CD4-positive, CD25-positive, alpha-beta regulatory T cell (primary cell): ENCODE results near the gene EPHB1. TPM values are rescaled to one million over a fixed set of nuclear protein-coding genes. Genes with fewer than 3 reads are reported as not detected.
"Not testable (repeated sequence)": the region's sequence is repeated elsewhere in the genome, so short reads cannot be mapped to it uniquely, and the experiment has no call there.

ENCODE experiments used
- ATAC-seq, 2 donors: fragments of 150-1000 bp; cut with Tn5 transposase; one replicate each; pipeline ENCODE4 v1.10.0; 2021; ENCODE audit warnings: low read depth in 2 of 2, moderate number of reproducible peaks in 2 of 2, moderate library complexity in 1 of 2
- DNase-seq, 3 donors: peaks; one replicate each; pipeline versions ENCODE4 v3.0.0 to v3.0.0-alpha.2; 2012 to 2022; ENCODE audit warnings: mixed read lengths in 1 of 3
- H3K27ac ChIP-seq: one replicate; pipeline ENCODE4 v1.7.0; 2013; ENCODE audit warnings: mild to moderate bottlenecking, low read length; ENCODE audit not compliant: insufficient read depth, poor library complexity, severe bottlenecking
- H3K27me3 ChIP-seq: one replicate; pipeline ENCODE4 v1.7.0; 2013; ENCODE audit warnings: low read length; ENCODE audit not compliant: control insufficient read depth, insufficient read depth
- H3K36me3 ChIP-seq: one replicate; pipeline ENCODE4 v1.7.0; 2013; ENCODE audit warnings: mild to moderate bottlenecking, low read length, moderate library complexity; ENCODE audit not compliant: control insufficient read depth, insufficient read depth
- H3K4me1 ChIP-seq: 2 replicates; pipeline ENCODE4 v1.7.0; 2013; ENCODE audit warnings: mild to moderate bottlenecking, low read length; ENCODE audit not compliant: insufficient read depth, control insufficient read depth, poor library complexity, severe bottlenecking
- H3K4me3 ChIP-seq: one replicate; pipeline ENCODE4 v1.7.0; 2013; ENCODE audit warnings: low read depth, mild to moderate bottlenecking, low read length, moderate library complexity
- H3K9me3 ChIP-seq, 2 experiments: 1 replicate in 1 of 2; 2 replicates in 1 of 2; pipeline ENCODE4 v1.7.0; 2013; ENCODE audit warnings: low read length in 2 of 2, mild to moderate bottlenecking in 1 of 2, moderate library complexity in 1 of 2; ENCODE audit not compliant: control insufficient read depth in 2 of 2
- H3K27ac Mint-ChIP-seq, 3 donors: one replicate each; pipeline ENCODE4 v1.8.0; 2020 to 2022; ENCODE audit warnings: mild to moderate bottlenecking in 3 of 3, mixed read lengths in 3 of 3, moderate library complexity in 2 of 3
- H3K27me3 Mint-ChIP-seq: one replicate; pipeline ENCODE4 v1.8.0; 2022; ENCODE audit warnings: mild to moderate bottlenecking, mixed read lengths
- H3K36me3 Mint-ChIP-seq: one replicate; pipeline ENCODE4 v1.8.0; 2020; ENCODE audit warnings: mixed read lengths
- H3K4me1 Mint-ChIP-seq, 4 donors: one replicate each; pipeline ENCODE4 v1.8.0; 2020 to 2022; ENCODE audit warnings: mixed read lengths in 4 of 4, mild to moderate bottlenecking in 1 of 4
- H3K4me3 Mint-ChIP-seq, 4 donors: one replicate each; pipeline ENCODE4 v1.8.0; 2020 to 2022; ENCODE audit warnings: mild to moderate bottlenecking in 4 of 4, mixed read lengths in 4 of 4, moderate library complexity in 3 of 4
- H3K9me3 Mint-ChIP-seq, 7 donors: one replicate each; pipeline ENCODE4 v1.8.0; 2020 to 2022; ENCODE audit warnings: mixed read lengths in 7 of 7, mild to moderate bottlenecking in 3 of 7, moderate library complexity in 2 of 7
- polyA plus RNA-seq, 4 donors: library from polyadenylated mRNA; unstranded; fragments of 300-500 nt; fragmentation: Illumina TruSeq; gene quantifications; one replicate each; pipeline ENCODE4 v1.2.3, GENCODE V29; 2021
- total RNA-seq: library from RNA; stranded (reverse); gene quantifications from one replicate; pipeline ENCODE4 v1.2.3, GENCODE V29; 2022

The EPHB1 gene
- total and polyA plus RNA-seq, 5 donors from 2014 or later, result 0.32 to 2.1 (median 0.84) TPM

GRCh38 chr3:135097276-135097946 lies 302.4 kb downstream of the EPHB1 start:
- no peaks in the 10 kb centered on the region for H3K4me1 ChIP-seq
- Mint-ChIP-seq H3K36me3 (no peaks in the 10 kb centered on the region), H3K27me3 (peaks cover 4% of the 10 kb centered on the region), H3K27ac (no peak overlapping the region), H3K9me3 (peaks cover 0 to 2% (median 0%) of the 10 kb centered on the region in 7 donors), H3K4me3 (no peak overlapping the region), H3K4me1 (no peaks in the 10 kb centered on the region)
- no peaks in the 10 kb centered on the region for H3K27me3 ChIP-seq
- H3K36me3 ChIP-seq, result no peaks in the 10 kb centered on the region
- ATAC-seq (no peak), DNase-seq (no peak)
- H3K9me3 ChIP-seq, result no peaks in the 10 kb centered on the region
- H3K27ac ChIP-seq, result no peak overlapping the region
- no peak overlapping the region for H3K4me3 ChIP-seq

DNA sequence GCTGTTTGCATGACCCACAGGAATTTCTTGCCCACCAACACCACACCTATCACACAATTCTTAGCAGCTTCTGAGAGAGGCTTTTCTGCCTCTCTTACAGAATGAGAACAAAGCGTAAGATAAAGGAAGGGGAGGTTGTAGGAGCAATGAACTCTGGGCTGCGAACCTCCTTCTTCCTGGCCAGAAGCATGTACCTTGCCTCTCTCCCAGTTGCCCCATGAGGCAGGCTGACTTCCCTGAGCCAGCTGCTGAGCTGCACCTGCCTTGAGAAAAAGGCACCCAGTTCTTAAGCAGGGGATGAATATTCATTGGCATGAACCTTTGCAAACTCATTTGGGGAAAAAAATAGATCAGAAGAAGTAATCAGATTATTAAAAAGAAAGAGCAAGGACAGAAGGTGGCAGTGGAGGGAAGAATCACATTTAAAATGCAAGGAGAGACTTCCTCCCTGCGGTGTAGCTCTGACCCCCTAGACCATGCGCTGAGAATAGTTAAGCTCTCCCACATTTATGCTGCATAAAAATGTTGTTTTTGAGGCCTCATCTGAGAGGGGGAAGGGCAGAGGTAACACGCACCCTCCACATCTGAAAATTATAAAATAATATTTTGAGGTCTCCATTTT lies 304.8 kb downstream of the EPHB1 start:
- H3K27ac Mint-ChIP-seq, result no peak overlapping the region
- H3K27me3 Mint-ChIP-seq, result peaks cover 4% of the 10 kb centered on the region
- no peak overlapping the region for H3K4me3 ChIP-seq
- H3K36me3 Mint-ChIP-seq, result no peaks in the 10 kb centered on the region
- H3K4me3 Mint-ChIP-seq, result no peak overlapping the region
- no peak for DNase-seq
- no peaks in the 10 kb centered on the region for H3K27me3 ChIP-seq
- H3K4me1 ChIP-seq, result no peaks in the 10 kb centered on the region
- H3K4me1 Mint-ChIP-seq, result no peaks in the 10 kb centered on the region
- H3K9me3 Mint-ChIP-seq, result peaks cover 0 to 2% (median 0%) of the 10 kb centered on the region in 7 donors
- no peak for ATAC-seq
- H3K27ac ChIP-seq, result no peak overlapping the region
- no peaks in the 10 kb centered on the region for H3K36me3 ChIP-seq
- H3K9me3 ChIP-seq, result no peaks in the 10 kb centered on the region

DNA sequence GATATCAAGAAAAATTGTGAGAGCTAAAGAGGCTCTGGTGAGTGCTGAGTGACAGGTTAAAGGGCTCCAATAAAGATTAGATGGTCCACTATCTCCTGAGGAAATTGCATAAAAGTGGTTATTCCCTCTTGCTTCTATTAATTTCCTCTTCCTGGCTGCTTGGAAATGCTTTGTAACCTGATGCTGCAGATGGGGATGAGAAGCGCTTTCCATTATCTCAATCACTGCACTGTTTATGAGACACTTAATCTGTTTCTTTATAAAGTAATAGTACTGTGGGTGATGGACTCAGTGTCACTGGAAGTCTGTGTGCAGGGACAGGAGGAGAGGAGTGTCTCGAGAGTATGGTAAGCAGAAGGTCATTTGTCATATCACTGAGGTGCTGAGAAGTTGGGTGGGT lies 305.3 kb downstream of the EPHB1 start:
- no peaks in the 10 kb centered on the region for H3K9me3 ChIP-seq
- ATAC-seq (no peak), DNase-seq (no peak)
- H3K27ac ChIP-seq, result no peak overlapping the region
- no peak overlapping the region for H3K27ac Mint-ChIP-seq
- H3K27me3 ChIP-seq, result no peaks in the 10 kb centered on the region
- no peaks in the 10 kb centered on the region for H3K4me1 Mint-ChIP-seq
- peaks cover 0 to 4% (median 0%) of the 10 kb centered on the region in 7 donors for H3K9me3 Mint-ChIP-seq
- no peaks in the 10 kb centered on the region for H3K36me3 Mint-ChIP-seq
- peaks cover 4% of the 10 kb centered on the region for H3K27me3 Mint-ChIP-seq
- no peaks in the 10 kb centered on the region for H3K36me3 ChIP-seq
- H3K4me1 ChIP-seq, result no peaks in the 10 kb centered on the region
- no peak overlapping the region for H3K4me3 Mint-ChIP-seq
- H3K4me3 ChIP-seq, result no peak overlapping the region

GRCh38 chr3:135103917-135104316 lies 308.9 kb downstream of the EPHB1 start:
- Mint-ChIP-seq H3K4me3 (no peak overlapping the region), H3K4me1 (no peaks in the 10 kb centered on the region), H3K36me3 (no peaks in the 10 kb centered on the region), H3K27me3 (no peaks in the 10 kb centered on the region), H3K27ac (no peak overlapping the region), H3K9me3 (peaks cover 0 to 4% (median 0%) of the 10 kb centered on the region in 7 donors)
- DNase-seq (no peak), ATAC-seq (no peak)
- Histone ChIP-seq H3K36me3 (no peaks in the 10 kb centered on the region), H3K4me3 (no peak overlapping the region), H3K27me3 (no peaks in the 10 kb centered on the region), H3K27ac (no peak overlapping the region), H3K4me1 (no peaks in the 10 kb centered on the region), H3K9me3 (no peaks in the 10 kb centered on the region)

GRCh38 chr3:135106445-135106844 lies 311.4 kb downstream of the EPHB1 start:
- Mint-ChIP-seq H3K27ac (no peak overlapping the region), H3K9me3 (peaks cover 0 to 4% (median 0%) of the 10 kb centered on the region in 7 donors), H3K4me3 (no peak overlapping the region), H3K36me3 (no peaks in the 10 kb centered on the region), H3K4me1 (no peaks in the 10 kb centered on the region), H3K27me3 (no peaks in the 10 kb centered on the region)
- no peaks in the 10 kb centered on the region for H3K27me3 ChIP-seq
- H3K9me3 ChIP-seq, result no peaks in the 10 kb centered on the region
- H3K36me3 ChIP-seq, result no peaks in the 10 kb centered on the region
- DNase-seq (no peak), ATAC-seq (no peak)
- no peak overlapping the region for H3K4me3 ChIP-seq
- H3K4me1 ChIP-seq, result no peaks in the 10 kb centered on the region
- H3K27ac ChIP-seq, result no peak overlapping the region

DNA sequence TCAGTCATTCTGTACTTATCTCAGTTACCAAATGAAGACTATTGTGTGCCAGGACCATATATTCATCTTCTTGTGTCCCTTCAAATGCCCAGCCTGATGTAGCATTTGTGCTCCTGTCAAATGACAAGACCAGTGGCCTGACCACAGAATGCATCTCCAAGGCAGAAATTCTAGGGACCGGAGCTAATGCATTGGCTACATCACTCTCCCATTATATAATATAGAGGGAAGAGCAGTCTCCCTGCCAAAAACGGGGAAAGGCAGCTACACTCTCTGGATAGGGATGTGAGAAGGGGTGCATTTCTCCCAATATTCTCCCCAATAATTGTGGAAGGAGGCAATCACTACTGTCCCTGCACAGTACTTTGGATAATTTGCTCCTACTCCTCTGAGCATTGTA lies 312.0 kb downstream of the EPHB1 start:
- Histone ChIP-seq H3K4me3 (no peak overlapping the region), H3K9me3 (no peaks in the 10 kb centered on the region), H3K4me1 (no peaks in the 10 kb centered on the region), H3K27me3 (no peaks in the 10 kb centered on the region), H3K27ac (no peak overlapping the region), H3K36me3 (no peaks in the 10 kb centered on the region)
- Mint-ChIP-seq H3K9me3 (peaks cover 0 to 4% (median 0%) of the 10 kb centered on the region in 7 donors), H3K4me3 (no peak overlapping the region), H3K4me1 (no peaks in the 10 kb centered on the region), H3K27ac (no peak overlapping the region), H3K36me3 (no peaks in the 10 kb centered on the region), H3K27me3 (no peaks in the 10 kb centered on the region)
- ATAC-seq (no peak), DNase-seq (no peak)

DNA sequence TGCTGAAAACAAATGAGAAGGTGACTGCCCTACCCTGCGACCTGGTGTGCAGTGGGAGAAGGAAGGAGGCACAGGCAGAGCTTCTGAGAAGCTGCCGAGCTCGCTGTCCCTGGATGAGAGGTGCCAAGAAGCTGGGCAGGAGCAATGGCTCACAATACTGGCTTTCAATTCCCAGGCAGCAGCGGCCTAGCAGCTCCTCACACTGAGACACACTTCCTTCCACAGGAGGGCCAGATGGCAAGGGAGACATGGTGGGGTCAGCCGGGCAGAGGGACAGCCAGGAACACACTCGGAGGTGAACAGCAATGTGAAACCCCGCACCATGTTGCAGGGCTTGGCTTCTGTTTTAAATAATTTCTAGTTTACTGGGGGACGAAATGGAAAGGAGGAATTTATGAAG lies 314.6 kb downstream of the EPHB1 start:
- H3K9me3 Mint-ChIP-seq, result peaks cover 0 to 4% (median 0%) of the 10 kb centered on the region in 7 donors
- no peak overlapping the region for H3K27ac Mint-ChIP-seq
- H3K9me3 ChIP-seq, result no peaks in the 10 kb centered on the region
- no peak overlapping the region for H3K4me3 Mint-ChIP-seq
- ATAC-seq, result no peak
- no peak overlapping the region for H3K27ac ChIP-seq
- no peak for DNase-seq
- no peaks in the 10 kb centered on the region for H3K36me3 Mint-ChIP-seq
- H3K4me1 ChIP-seq, result no peaks in the 10 kb centered on the region
- H3K36me3 ChIP-seq, result no peaks in the 10 kb centered on the region
- no peaks in the 10 kb centered on the region for H3K27me3 Mint-ChIP-seq
- H3K27me3 ChIP-seq, result no peaks in the 10 kb centered on the region
- H3K4me1 Mint-ChIP-seq, result no peaks in the 10 kb centered on the region
- H3K4me3 ChIP-seq, result no peak overlapping the region

DNA sequence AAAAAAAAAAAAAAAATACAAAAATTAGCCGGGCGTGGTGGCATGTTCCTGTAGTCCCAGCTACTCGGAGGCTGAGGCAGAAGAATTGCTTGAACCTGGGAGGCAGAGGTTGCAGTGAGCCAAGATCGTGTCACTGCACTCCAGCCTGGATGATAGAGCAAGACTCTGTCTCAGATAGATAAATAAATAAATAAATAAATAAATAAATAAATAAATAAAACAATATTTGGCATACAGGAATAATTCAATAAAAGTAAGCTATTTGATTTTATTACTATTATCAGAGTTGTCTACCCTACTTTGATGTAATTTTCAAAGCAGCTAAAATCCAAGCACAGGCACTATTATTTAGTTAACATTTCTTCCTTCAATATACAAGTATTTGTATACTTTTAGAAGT lies 319.5 kb downstream of the EPHB1 start:
- H3K4me3 Mint-ChIP-seq, DNase-seq, H3K9me3 ChIP-seq, H3K4me3 ChIP-seq, H3K27me3 Mint-ChIP-seq, ATAC-seq, H3K36me3 Mint-ChIP-seq, H3K4me1 ChIP-seq, H3K27me3 ChIP-seq, H3K27ac ChIP-seq, H3K27ac Mint-ChIP-seq, H3K4me1 Mint-ChIP-seq, H3K36me3 ChIP-seq, H3K9me3 Mint-ChIP-seq: not testable (repeated sequence)
